Adrenal gland (tissue), 12 donors: ENCODE data around the gene SH2D7. TPM values are rescaled to one million over a fixed set of nuclear protein-coding genes. Genes with fewer than 3 reads are reported as not detected.

ENCODE experiments used
- DNase-seq, 7 donors: peaks; one replicate each; pipeline ENCODE4 v3.0.0-alpha.2; 2019 to 2020
- H3K27ac ChIP-seq, 5 donors: fragments of 200-600 bp; sonication (generic) in 4 of 5; 1 replicate in 3 of 5; 2 replicates in 2 of 5; pipeline versions ENCODE4 v1.5.1 to v1.8.0; 2016 to 2020; ENCODE audit warnings: mild to moderate bottlenecking in 1 of 5
- H3K27me3 ChIP-seq: fragments of 200-600 bp; 2 replicates; pipeline ENCODE4 v1.8.0; 2021
- H3K36me3 ChIP-seq, 2 donors: fragments of 200-600 bp; replicated peaks in 1 of 2; 1 replicate in 1 of 2; 2 replicates in 1 of 2; pipeline versions ENCODE4 v1.5.1 to v1.8.0; 2018 to 2022
- H3K4me1 ChIP-seq, 2 donors: fragments of 200-600 bp; replicated peaks in 1 of 2; 1 replicate in 1 of 2; 2 replicates in 1 of 2; pipeline versions ENCODE4 v1.5.1 to v1.8.0; 2018 to 2021
- H3K4me3 ChIP-seq, 4 donors: fragments of 200-600 bp; sonication (generic) in 3 of 4; one replicate each; pipeline ENCODE4 v1.5.1; 2016 to 2018
- H3K9me3 ChIP-seq, 3 donors: fragments of 200-600 bp; sonication (generic) in 1 of 3; replicated peaks in 1 of 3; 1 replicate in 2 of 3; 2 replicates in 1 of 3; pipeline versions ENCODE4 v1.5.1 to v1.8.0; 2016 to 2021
- CTCF ChIP-seq, 6 experiments: fragments of 450-650 bp in 4 of 6; fragments of 200-600 bp in 2 of 6; sonication (generic) in 1 of 6; IDR thresholded peaks; 1 replicate in 5 of 6; 2 replicates in 1 of 6; pipeline versions ENCODE4 v1.5.1 to v1.8.0; 2016 to 2021; ENCODE audit warnings: antibody characterized with exemption in 6 of 6, mild to moderate bottlenecking in 2 of 6, moderate library complexity in 1 of 6
- POLR2A ChIP-seq, 2 donors: fragments of 450-650 bp; IDR thresholded peaks; one replicate each; pipeline ENCODE4 v1.6.1; 2017; ENCODE audit warnings: antibody characterized with exemption in 2 of 2, mild to moderate bottlenecking in 2 of 2, moderate library complexity in 1 of 2
- WGBS, 4 donors: extraction: QIAGEN DNeasy Blood & Tissue Kit in 2 of 4; methylation state at CpG; one replicate each; pipeline versions ENCODE4 v1.1.5 to v1.1.7; 2013 to 2017; 5-methylcytosine and 5-hydroxymethylcytosine counted together
- intact Hi-C, 2 donors: fragments of 100-400 bp; cut with DNase I; formaldehyde crosslinking; loops; one replicate each; pipeline versions ENCODE4 v1.14.1 to v1.15.0; 2022 to 2023
- polyA plus RNA-seq, 3 donors: library from polyadenylated mRNA; stranded (reverse); fragments of 200-250 nt in 2 of 3; fragments of 350-450 nt in 1 of 3; fragmentation: Illumina TruSeq in 1 of 3; extraction: RNeasy Lipid Tissue Mini Kit (QIAGEN cat#74804) in 1 of 3; gene quantifications; one replicate each; pipeline ENCODE4 v1.2.3, GENCODE V29; 2013 to 2014
- total RNA-seq, 9 donors: library from RNA; depleted of rRNA in 4 of 9; stranded (reverse); fragments of >200 nt in 4 of 9; fragments of 120-200 nt in 1 of 9; fragmentation: NEBNext Ultra II Directional in 1 of 9; extraction: Animal tissue kit (Norgen Biotek cat#: 25700) in 1 of 9; gene quantifications; one replicate each; pipeline versions ENCODE4 v1.1.0 to v1.2.4, GENCODE V29; 2013 to 2023
- donor health status: healthy with polysubstance abuse.
- donor health status: Bipolar disorder and iron deficiency.
- donor health status: DM: yes; HTN: yes; CAD: no.
- donor health status: DM: no; HTN: no; CAD: no.
- donor health status: DM: no; HTN: no; CAD: no.
- donor health status: DM: yes; HTN: yes; CAD: no.

Gene SH2D7
- total and polyA plus RNA-seq, 12 donors = not detected

- Histone ChIP-seq H3K36me3 (no peaks in the 10 kb centered on the region), H3K9me3 (no peaks in the 10 kb centered on the region), H3K27ac (peak overlapping the region; percentile 10 to 98 (median 88)), H3K27me3 (no peaks in the 10 kb centered on the region), H3K4me3 (peak overlapping the region in 1 of 4 donors; percentile 14), H3K4me1 (peaks cover 76 to 95% of the 10 kb centered on the region in 2 donors)
- peak in 4 of 7 donors; percentile 54 to 74 (median 67) for DNase-seq
- intact Hi-C loops = no loop called here
- TF ChIP-seq POLR2A (IDR thresholded peaks at IDR 0.05) = peak in 1 of 2 donors; percentile 43
- no peak for TF ChIP-seq CTCF (IDR thresholded peaks at IDR 0.05)
- WGBS, 4 donors = 1 to 3% (median 1%) methylated on average over 6 of the region's 6 CpGs
These were observed 30.4 kb upstream of the SH2D7 start for GRCh38 chr15:78061963-78062427.

GRCh38 chr15:78063217-78063616 is 29.1 kb upstream of the SH2D7 start:
- DNase-seq = no peak
- H3K4me3 ChIP-seq = no peak overlapping the region
- H3K27ac ChIP-seq = peak overlapping the region; percentile 35 to 98 (median 88)
- H3K27me3 ChIP-seq = no peaks in the 10 kb centered on the region
- intact Hi-C loops = no loop called here
- no peak for TF ChIP-seq CTCF (IDR thresholded peaks at IDR 0.05)
- no peak for TF ChIP-seq POLR2A (IDR thresholded peaks at IDR 0.05)
- H3K36me3 ChIP-seq = no peaks in the 10 kb centered on the region
- peaks cover 77 to 94% of the 10 kb centered on the region in 2 donors for H3K4me1 ChIP-seq
- H3K9me3 ChIP-seq = no peaks in the 10 kb centered on the region

- 64 to 75% (median 69%) methylated on average over 5 of the region's 5 CpGs for WGBS, 4 donors
- intact Hi-C loops = no loop called here
- H3K36me3 ChIP-seq = no peaks in the 10 kb centered on the region
- H3K27ac ChIP-seq = peak overlapping the region; percentile 82 to 98 (median 91)
- no peak overlapping the region for H3K4me3 ChIP-seq
- DNase-seq = peak in 1 of 7 donors; percentile 59
- H3K4me1 ChIP-seq = peaks cover 78 to 93% of the 10 kb centered on the region in 2 donors
- no peaks in the 10 kb centered on the region for H3K9me3 ChIP-seq
- no peaks in the 10 kb centered on the region for H3K27me3 ChIP-seq
- TF ChIP-seq POLR2A (IDR thresholded peaks at IDR 0.05) = no peak
- no peak for TF ChIP-seq CTCF (IDR thresholded peaks at IDR 0.05)
These were observed 28.4 kb upstream of the SH2D7 start for GRCh38 chr15:78063970-78064385.

- peaks cover 78 to 93% of the 10 kb centered on the region in 2 donors for H3K4me1 ChIP-seq
- no peaks in the 10 kb centered on the region for H3K9me3 ChIP-seq
- peak overlapping the region; percentile 82 to 98 (median 91) for H3K27ac ChIP-seq
- H3K27me3 ChIP-seq = no peaks in the 10 kb centered on the region
- peak in 1 of 7 donors; percentile 30 for DNase-seq
- peak overlapping the region in 1 of 4 donors; percentile 19 for H3K4me3 ChIP-seq
- 17 to 32% (median 25%) methylated on average over 2 of the region's 2 CpGs for WGBS, 4 donors
- intact Hi-C loops = no loop called here
- TF ChIP-seq CTCF (IDR thresholded peaks at IDR 0.05) (no peak), POLR2A (IDR thresholded peaks at IDR 0.05) (no peak)
- no peaks in the 10 kb centered on the region for H3K36me3 ChIP-seq
These were observed 27.8 kb upstream of the SH2D7 start for GRCh38 chr15:78064544-78064943.
